SK-N-SH (cell line): ENCODE results near the gene GOLPH3L.

ENCODE experiments used
- CTCF ChIP-seq: fragments of 200-600 bp; sonication (generic); IDR thresholded peaks from 2 replicates; pipeline ENCODE4 v1.6.1; 2017; ENCODE audit warnings: antibody characterized with exemption, mild to moderate bottlenecking, moderate library complexity
- EZH2phosphoT487 ChIP-seq: fragments of 200-600 bp; sonication (generic); IDR thresholded peaks from 2 replicates; pipeline ENCODE4 v1.6.1; 2017; ENCODE audit warnings: low read depth, mixed run types, mild to moderate bottlenecking, antibody characterized with exemption, moderate library complexity, borderline replicate concordance
- MXI1 ChIP-seq: IDR thresholded peaks from 2 replicates; pipeline ENCODE4 v1.6.1; 2012; ENCODE audit warnings: mild to moderate bottlenecking, low read depth, low read length, improper control_type of control experiment
- NRF1 ChIP-seq: IDR thresholded peaks from 2 replicates; pipeline ENCODE4 v1.6.1; 2012; ENCODE audit warnings: low read depth, mild to moderate bottlenecking, low read length
- SMC3 ChIP-seq: IDR thresholded peaks from 2 replicates; pipeline ENCODE4 v1.6.1; 2012; ENCODE audit warnings: low read depth, low read length, improper control_type of control experiment
- TCF12 ChIP-seq: IDR thresholded peaks from 2 replicates; pipeline ENCODE4 v1.4.0; 2012
- YY1 ChIP-seq: IDR thresholded peaks from 2 replicates; pipeline ENCODE4 v1.4.0; 2012; ENCODE audit warnings: low read depth, mild to moderate bottlenecking
- TF ChIP-seq, protein P1 (sequence below): IDR thresholded peaks from 2 replicates; pipeline ENCODE4 v1.4.0; 2012; ENCODE audit warnings: low read depth

- TF ChIP-seq, protein P1, sequence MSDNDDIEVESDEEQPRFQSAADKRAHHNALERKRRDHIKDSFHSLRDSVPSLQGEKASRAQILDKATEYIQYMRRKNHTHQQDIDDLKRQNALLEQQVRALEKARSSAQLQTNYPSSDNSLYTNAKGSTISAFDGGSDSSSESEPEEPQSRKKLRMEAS = no peak
- TF ChIP-seq MXI1 = no peak
- no peak for TF ChIP-seq CTCF
- TF ChIP-seq TCF12 = no peak
- TF ChIP-seq YY1 = no peak
- TF ChIP-seq NRF1 = no peak
- no peak for TF ChIP-seq EZH2phosphoT487
- no peak for TF ChIP-seq SMC3
These were observed 35.8 kb downstream of the GOLPH3L start for GRCh38 chr1:150661156-150661555.
